GM20000 (cell line): Measurements from ENCODE around the gene DSG4.

Experiments
- DNase-seq: peaks from one replicate; pipeline ENCODE4 v3.0.0; 2012; ENCODE audit warnings: low spot score
- TF ChIP-seq, protein P1 (sequence below): IDR thresholded peaks from 2 replicates; pipeline ENCODE4 v1.5.1; 2012; ENCODE audit warnings: mild to moderate bottlenecking, control low read depth; ENCODE audit errors: extremely low read depth, missing control alignments

DSG4 gene

GRCh38 chr18:31409276-31409675 is 32.7 kb downstream of the DSG4 start:
- no peak for DNase-seq
- TF ChIP-seq, protein P1, sequence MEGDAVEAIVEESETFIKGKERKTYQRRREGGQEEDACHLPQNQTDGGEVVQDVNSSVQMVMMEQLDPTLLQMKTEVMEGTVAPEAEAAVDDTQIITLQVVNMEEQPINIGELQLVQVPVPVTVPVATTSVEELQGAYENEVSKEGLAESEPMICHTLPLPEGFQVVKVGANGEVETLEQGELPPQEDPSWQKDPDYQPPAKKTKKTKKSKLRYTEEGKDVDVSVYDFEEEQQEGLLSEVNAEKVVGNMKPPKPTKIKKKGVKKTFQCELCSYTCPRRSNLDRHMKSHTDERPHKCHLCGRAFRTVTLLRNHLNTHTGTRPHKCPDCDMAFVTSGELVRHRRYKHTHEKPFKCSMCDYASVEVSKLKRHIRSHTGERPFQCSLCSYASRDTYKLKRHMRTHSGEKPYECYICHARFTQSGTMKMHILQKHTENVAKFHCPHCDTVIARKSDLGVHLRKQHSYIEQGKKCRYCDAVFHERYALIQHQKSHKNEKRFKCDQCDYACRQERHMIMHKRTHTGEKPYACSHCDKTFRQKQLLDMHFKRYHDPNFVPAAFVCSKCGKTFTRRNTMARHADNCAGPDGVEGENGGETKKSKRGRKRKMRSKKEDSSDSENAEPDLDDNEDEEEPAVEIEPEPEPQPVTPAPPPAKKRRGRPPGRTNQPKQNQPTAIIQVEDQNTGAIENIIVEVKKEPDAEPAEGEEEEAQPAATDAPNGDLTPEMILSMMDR, result no peak

DNA sequence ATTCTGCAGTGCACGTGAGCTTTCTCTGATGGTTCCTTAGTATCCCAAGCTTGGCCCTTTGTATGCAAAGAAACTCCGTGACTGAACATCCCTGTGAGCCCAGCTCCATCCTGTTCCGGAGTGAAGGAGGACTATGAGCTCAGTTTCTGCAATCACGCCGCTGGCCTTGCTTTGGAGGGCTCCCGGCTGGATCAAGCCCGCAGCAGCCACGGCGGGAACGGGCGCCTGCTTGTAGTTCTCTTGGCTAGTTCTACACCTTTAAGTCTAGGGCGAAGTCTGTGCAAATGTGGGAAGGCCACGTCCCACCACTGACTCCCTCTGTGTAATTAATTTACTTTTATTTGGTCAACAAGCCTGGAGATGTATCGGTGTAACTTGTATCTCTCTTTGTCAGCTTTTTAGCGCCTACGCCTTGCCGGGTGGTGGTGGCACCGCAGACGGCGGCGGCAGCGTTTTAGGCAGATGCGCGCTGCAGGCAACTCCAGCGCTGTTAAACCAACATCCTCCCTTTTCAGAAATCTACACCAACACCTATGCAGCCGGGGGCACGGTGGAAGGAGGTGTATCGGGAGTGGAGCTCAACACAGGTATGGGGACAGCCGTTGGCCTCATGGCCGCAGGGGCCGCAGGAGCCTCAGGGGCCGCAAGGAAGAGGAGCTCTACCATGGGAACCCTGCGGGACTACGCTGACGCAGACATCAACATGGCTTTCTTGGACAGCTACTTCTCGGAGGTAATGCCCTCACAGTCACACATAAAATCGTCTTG is 34.3 kb downstream of the DSG4 start:
- TF ChIP-seq, protein P1, result no peak

GRCh38 chr18:31413137-31413536 is 36.6 kb downstream of the DSG4 start:
- TF ChIP-seq, protein P1, result no peak
- no peak for DNase-seq

More for the DNA sequence above, 34.3 kb downstream of the DSG4 start:
- DNase-seq, result no peak

- no peak for DNase-seq
- TF ChIP-seq, protein P1, result no peak
Measured at GRCh38 chr18:31417850-31418249, 41.3 kb downstream of the DSG4 start.

DNA sequence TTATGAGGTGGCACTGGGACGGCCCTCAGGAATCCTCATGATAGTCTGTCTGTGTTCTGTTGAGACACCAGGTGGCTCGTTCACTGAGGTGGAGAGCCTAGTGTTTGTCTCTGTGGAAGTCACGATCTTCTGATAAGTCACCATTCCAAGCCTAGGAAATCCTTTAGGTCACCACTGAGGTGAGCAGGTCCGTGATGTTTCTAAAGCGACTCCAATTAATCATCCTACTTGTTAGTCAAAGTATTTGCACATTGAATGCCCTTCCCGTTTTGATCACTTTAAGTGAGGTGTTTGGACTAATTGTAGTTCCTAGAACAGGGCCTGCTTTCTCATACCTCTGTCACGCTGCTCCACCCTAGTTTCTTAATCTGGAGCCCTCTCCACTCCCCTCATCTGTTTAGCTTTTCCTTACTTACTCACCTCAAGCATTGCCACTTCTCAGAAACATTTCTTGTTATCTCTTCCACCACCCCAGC is 42.9 kb downstream of the DSG4 start:
- no peak for DNase-seq
- TF ChIP-seq, protein P1, result no peak

- no peak for DNase-seq
Measured at GRCh38 chr18:31420032-31420431, 43.5 kb downstream of the DSG4 start.

DNA sequence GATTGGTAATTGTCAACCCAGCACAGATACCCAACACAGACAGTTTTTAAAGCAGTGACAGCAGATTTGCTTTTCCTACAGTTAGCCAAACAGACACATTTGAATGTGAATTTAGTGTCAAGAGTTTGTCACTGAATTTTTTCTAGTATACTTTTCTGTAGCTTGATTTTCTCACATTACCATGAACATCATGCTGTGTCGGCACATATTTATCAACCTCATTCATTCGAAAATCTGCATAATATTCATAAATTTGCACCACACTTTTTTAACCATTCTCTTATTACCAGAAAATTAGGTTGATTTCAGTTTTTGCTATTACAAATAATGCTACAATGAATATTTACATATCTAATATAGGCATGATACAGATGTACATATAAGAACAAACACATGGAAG is 43.9 kb downstream of the DSG4 start:
- TF ChIP-seq, protein P1, result no peak

More at GRCh38 chr18:31420032-31420431, 43.5 kb downstream of the DSG4 start:
- TF ChIP-seq, protein P1, result no peak

More for the DNA sequence above, 43.9 kb downstream of the DSG4 start:
- no peak for DNase-seq
